ENCODE results near the gene ARMC8. TPM values are rescaled to one million over a fixed set of nuclear protein-coding genes. Genes with fewer than 3 reads are reported as not detected.

Gene ARMC8
- total RNA-seq, 1 donor, result 59.0 TPM

GRCh38 chr3:138297876-138298275 is 110.8 kb downstream of the ARMC8 start:
- no peaks in the 10 kb centered on the region for H3K4me1 ChIP-seq (ENCODE audit: insufficient read depth, low read length)
- no peaks in the 10 kb centered on the region for H4K20me1 ChIP-seq (ENCODE audit: insufficient read depth, low read length)
- no peak for TF ChIP-seq CTCF (IDR thresholded peaks at IDR 0.05; ENCODE audit: extremely low read depth, low read depth, low read length)
- H2AFZ ChIP-seq (ENCODE audit: low read length), result no peak overlapping the region
- DNase-seq (ENCODE audit: insufficient read length, low spot score, missing footprints), result no peak
- H3K36me3 ChIP-seq (ENCODE audit: insufficient read depth, low read length), result peaks cover 11% of the 10 kb centered on the region
- no peak overlapping the region for H3K4me2 ChIP-seq (ENCODE audit: insufficient read depth, low read length)
- H3K27me3 ChIP-seq (ENCODE audit: insufficient read depth, low read length), result no peaks in the 10 kb centered on the region
- no peaks in the 10 kb centered on the region for H3K79me2 ChIP-seq (ENCODE audit: insufficient read depth, low read length)
- H3K27ac ChIP-seq (ENCODE audit: low read depth, low read length), result no peak overlapping the region
- no peak overlapping the region for H3K4me3 ChIP-seq (ENCODE audit: insufficient read depth, low read length)
- no peaks in the 10 kb centered on the region for H3K9me3 ChIP-seq (ENCODE audit: low read depth, low read length)

GRCh38 chr3:138300647-138301046 is 113.5 kb downstream of the ARMC8 start:
- H3K9me3 ChIP-seq (ENCODE audit: low read depth, low read length), result no peaks in the 10 kb centered on the region
- no peaks in the 10 kb centered on the region for H3K27me3 ChIP-seq (ENCODE audit: insufficient read depth, low read length)
- no peaks in the 10 kb centered on the region for H4K20me1 ChIP-seq (ENCODE audit: insufficient read depth, low read length)
- no peak overlapping the region for H3K4me2 ChIP-seq (ENCODE audit: insufficient read depth, low read length)
- DNase-seq (ENCODE audit: insufficient read length, low spot score, missing footprints), result peak; percentile 57
- no peak for TF ChIP-seq CTCF (IDR thresholded peaks at IDR 0.05; ENCODE audit: extremely low read depth, low read depth, low read length)
- no peaks in the 10 kb centered on the region for H3K79me2 ChIP-seq (ENCODE audit: insufficient read depth, low read length)
- H3K4me3 ChIP-seq (ENCODE audit: insufficient read depth, low read length), result no peak overlapping the region
- no peaks in the 10 kb centered on the region for H3K4me1 ChIP-seq (ENCODE audit: insufficient read depth, low read length)
- H2AFZ ChIP-seq (ENCODE audit: low read length), result no peak overlapping the region
- no peak overlapping the region for H3K27ac ChIP-seq (ENCODE audit: low read depth, low read length)
- peaks cover 6% of the 10 kb centered on the region for H3K36me3 ChIP-seq (ENCODE audit: insufficient read depth, low read length)

- H3K36me3 ChIP-seq (ENCODE audit: insufficient read depth, low read length), result no peaks in the 10 kb centered on the region
- H3K79me2 ChIP-seq (ENCODE audit: insufficient read depth, low read length), result no peaks in the 10 kb centered on the region
- peaks cover 8% of the 10 kb centered on the region for H3K9me3 ChIP-seq (ENCODE audit: low read depth, low read length)
- no peaks in the 10 kb centered on the region for H3K27me3 ChIP-seq (ENCODE audit: insufficient read depth, low read length)
- no peak overlapping the region for H2AFZ ChIP-seq (ENCODE audit: low read length)
- no peak for TF ChIP-seq CTCF (IDR thresholded peaks at IDR 0.05; ENCODE audit: extremely low read depth, low read depth, low read length)
- no peaks in the 10 kb centered on the region for H3K4me1 ChIP-seq (ENCODE audit: insufficient read depth, low read length)
- DNase-seq (ENCODE audit: insufficient read length, low spot score, missing footprints), result no peak
- H4K20me1 ChIP-seq (ENCODE audit: insufficient read depth, low read length), result no peaks in the 10 kb centered on the region
- H3K27ac ChIP-seq (ENCODE audit: low read depth, low read length), result no peak overlapping the region
- no peak overlapping the region for H3K4me2 ChIP-seq (ENCODE audit: insufficient read depth, low read length)
- H3K4me3 ChIP-seq (ENCODE audit: insufficient read depth, low read length), result no peak overlapping the region
Observed at GRCh38 chr3:138303474-138303873, 116.4 kb downstream of the ARMC8 start.

- H2AFZ ChIP-seq (ENCODE audit: low read length), result no peak overlapping the region
- no peak for DNase-seq (ENCODE audit: insufficient read length, low spot score, missing footprints)
- H3K4me2 ChIP-seq (ENCODE audit: insufficient read depth, low read length), result no peak overlapping the region
- no peak overlapping the region for H3K27ac ChIP-seq (ENCODE audit: low read depth, low read length)
- no peaks in the 10 kb centered on the region for H3K4me1 ChIP-seq (ENCODE audit: insufficient read depth, low read length)
- no peaks in the 10 kb centered on the region for H3K79me2 ChIP-seq (ENCODE audit: insufficient read depth, low read length)
- no peaks in the 10 kb centered on the region for H3K36me3 ChIP-seq (ENCODE audit: insufficient read depth, low read length)
- H3K9me3 ChIP-seq (ENCODE audit: low read depth, low read length), result peaks cover 8% of the 10 kb centered on the region
- TF ChIP-seq CTCF (IDR thresholded peaks at IDR 0.05; ENCODE audit: extremely low read depth, low read depth, low read length), result no peak
- no peaks in the 10 kb centered on the region for H4K20me1 ChIP-seq (ENCODE audit: insufficient read depth, low read length)
- peaks cover 21% of the 10 kb centered on the region for H3K27me3 ChIP-seq (ENCODE audit: insufficient read depth, low read length)
- no peak overlapping the region for H3K4me3 ChIP-seq (ENCODE audit: insufficient read depth, low read length)
Observed at GRCh38 chr3:138307899-138308298, 120.8 kb downstream of the ARMC8 start.
